Uterus (tissue), 4 donors: Measurements from ENCODE around the gene NRF1. TPM values are rescaled to one million over a fixed set of nuclear protein-coding genes. Genes with fewer than 3 reads are reported as not detected.

Source experiments
- DNase-seq, 2 donors: peaks; one replicate each; pipeline ENCODE4 v3.0.0-alpha.2; 2019 to 2020
- H3K27ac ChIP-seq, 2 donors: fragments of 200-600 bp; sonication (generic); 1 replicate in 1 of 2; 2 replicates in 1 of 2; pipeline ENCODE4 v1.5.1; 2016 to 2018
- H3K27me3 ChIP-seq, 2 donors: fragments of 200-600 bp; sonication (generic); one replicate each; pipeline ENCODE4 v1.5.1; 2018 to 2019; ENCODE audit warnings: control low read depth in 1 of 2
- H3K36me3 ChIP-seq, 2 donors: fragments of 200-600 bp; sonication (generic); one replicate each; pipeline ENCODE4 v1.5.1; 2019; ENCODE audit warnings: control low read depth in 1 of 2
- H3K4me1 ChIP-seq, 2 donors: fragments of 200-600 bp; sonication (generic); one replicate each; pipeline ENCODE4 v1.5.1; 2018 to 2019; ENCODE audit warnings: control low read depth in 1 of 2
- H3K4me3 ChIP-seq, 2 donors: fragments of 200-600 bp; sonication (generic); 1 replicate in 1 of 2; 2 replicates in 1 of 2; pipeline ENCODE4 v1.5.1; 2018 to 2019; ENCODE audit warnings: mild to moderate bottlenecking in 1 of 2
- H3K9me3 ChIP-seq, 2 donors: fragments of 200-600 bp; sonication (generic); one replicate each; pipeline ENCODE4 v1.5.1; 2019; ENCODE audit warnings: control low read depth in 1 of 2
- POLR2A ChIP-seq, 2 donors: fragments of 450-650 bp; IDR thresholded peaks; one replicate each; pipeline ENCODE4 v1.6.1; 2016; ENCODE audit warnings: antibody characterized with exemption in 2 of 2, mild to moderate bottlenecking in 1 of 2, moderate library complexity in 1 of 2
- intact Hi-C: fragments of 100-400 bp; cut with DNase I; formaldehyde crosslinking; loops from one replicate; pipeline ENCODE4 v1.15.1; 2023; ENCODE audit warnings: low total_unique reads
- total RNA-seq, 4 donors: library from RNA; depleted of rRNA in 3 of 4; stranded (reverse); fragments of >200 nt in 3 of 4; gene quantifications; one replicate each; pipeline versions ENCODE4 v1.1.0 to v1.2.4, GENCODE V29; 2014 to 2023
- TF ChIP-seq, protein P1 (sequence below), 4 experiments: fragments of 200-600 bp in 2 of 4; fragments of 450-650 bp in 2 of 4; sonication (generic) in 2 of 4; IDR thresholded peaks; one replicate each; pipeline ENCODE4 v1.5.1; 2016 to 2019; ENCODE audit warnings: antibody characterized with exemption in 4 of 4, mild to moderate bottlenecking in 2 of 4, moderate library complexity in 1 of 4
- donor health status: DM: yes; HTN: yes; CAD: no.

NRF1 gene
- total RNA-seq, 4 donors from 2014 or later = 18.2 to 56.5 (median 40.4) TPM

DNA sequence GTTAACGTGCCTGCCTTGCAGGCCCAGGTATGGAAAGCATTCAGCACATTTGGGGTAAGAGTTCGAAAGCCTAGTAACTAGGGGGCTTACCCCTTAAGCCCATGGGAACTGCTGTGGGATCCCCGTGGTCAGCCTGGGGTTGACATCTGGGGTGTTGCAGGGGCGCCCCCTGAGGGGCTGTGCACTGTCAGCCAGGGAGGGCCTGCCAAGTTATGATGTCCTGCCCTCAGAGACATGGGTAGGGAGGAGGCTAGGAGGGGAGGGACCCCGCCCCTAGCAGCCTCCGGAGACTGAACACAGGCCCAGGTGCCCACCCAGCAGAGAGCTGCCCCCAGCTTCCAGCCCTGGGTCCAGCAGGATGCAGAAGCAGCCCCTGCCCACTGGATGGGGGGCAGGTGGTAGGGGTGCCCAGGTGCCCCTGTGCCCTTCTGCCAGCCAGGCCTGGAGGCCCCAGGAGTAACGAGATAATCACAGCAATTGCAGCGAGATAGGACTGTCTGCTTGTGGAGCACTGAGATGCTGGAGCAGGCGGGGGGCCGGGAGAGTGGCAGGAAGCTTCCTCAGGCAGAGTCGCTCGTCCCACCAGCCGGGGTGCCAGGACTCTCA, 187.9 kb downstream of the NRF1 start:
- TF ChIP-seq, protein P1, sequence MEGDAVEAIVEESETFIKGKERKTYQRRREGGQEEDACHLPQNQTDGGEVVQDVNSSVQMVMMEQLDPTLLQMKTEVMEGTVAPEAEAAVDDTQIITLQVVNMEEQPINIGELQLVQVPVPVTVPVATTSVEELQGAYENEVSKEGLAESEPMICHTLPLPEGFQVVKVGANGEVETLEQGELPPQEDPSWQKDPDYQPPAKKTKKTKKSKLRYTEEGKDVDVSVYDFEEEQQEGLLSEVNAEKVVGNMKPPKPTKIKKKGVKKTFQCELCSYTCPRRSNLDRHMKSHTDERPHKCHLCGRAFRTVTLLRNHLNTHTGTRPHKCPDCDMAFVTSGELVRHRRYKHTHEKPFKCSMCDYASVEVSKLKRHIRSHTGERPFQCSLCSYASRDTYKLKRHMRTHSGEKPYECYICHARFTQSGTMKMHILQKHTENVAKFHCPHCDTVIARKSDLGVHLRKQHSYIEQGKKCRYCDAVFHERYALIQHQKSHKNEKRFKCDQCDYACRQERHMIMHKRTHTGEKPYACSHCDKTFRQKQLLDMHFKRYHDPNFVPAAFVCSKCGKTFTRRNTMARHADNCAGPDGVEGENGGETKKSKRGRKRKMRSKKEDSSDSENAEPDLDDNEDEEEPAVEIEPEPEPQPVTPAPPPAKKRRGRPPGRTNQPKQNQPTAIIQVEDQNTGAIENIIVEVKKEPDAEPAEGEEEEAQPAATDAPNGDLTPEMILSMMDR (IDR thresholded peaks at IDR 0.05) = no peak
- TF ChIP-seq POLR2A (IDR thresholded peaks at IDR 0.05) = no peak
- H3K4me3 ChIP-seq = no peak overlapping the region
- no peaks in the 10 kb centered on the region for H3K9me3 ChIP-seq
- H3K27me3 ChIP-seq = no peaks in the 10 kb centered on the region
- H3K4me1 ChIP-seq = no peaks in the 10 kb centered on the region
- intact Hi-C loops = no loop called here
- no peak overlapping the region for H3K27ac ChIP-seq
- H3K36me3 ChIP-seq = no peaks in the 10 kb centered on the region
- DNase-seq = no peak

DNA sequence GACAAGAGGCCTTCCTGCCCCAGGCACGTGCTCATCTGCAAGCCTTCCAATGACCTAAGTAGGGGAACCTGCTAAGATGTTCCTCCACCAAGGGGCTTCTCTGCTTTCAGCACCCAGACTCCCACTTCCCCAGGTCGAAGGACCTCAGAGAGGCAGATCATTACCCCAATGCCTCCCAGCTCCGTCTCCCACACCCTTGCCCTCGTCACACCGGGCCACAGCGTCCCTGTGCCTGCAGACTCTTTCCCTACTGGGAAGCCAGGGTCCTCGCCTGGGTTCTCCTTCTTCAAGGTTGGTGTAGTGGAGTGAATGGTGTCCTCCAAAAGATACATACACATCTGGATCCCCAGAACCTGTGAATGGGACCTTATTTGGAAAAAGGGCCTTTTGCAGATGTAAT, 189.4 kb downstream of the NRF1 start:
- DNase-seq = no peak
- no peak overlapping the region for H3K27ac ChIP-seq
- intact Hi-C loops = no loop called here
- no peak overlapping the region for H3K4me3 ChIP-seq
- H3K9me3 ChIP-seq = no peaks in the 10 kb centered on the region
- no peak for TF ChIP-seq POLR2A (IDR thresholded peaks at IDR 0.05)
- TF ChIP-seq, protein P1 (IDR thresholded peaks at IDR 0.05) = no peak
- no peaks in the 10 kb centered on the region for H3K36me3 ChIP-seq
- H3K27me3 ChIP-seq = no peaks in the 10 kb centered on the region
- no peaks in the 10 kb centered on the region for H3K4me1 ChIP-seq

DNA sequence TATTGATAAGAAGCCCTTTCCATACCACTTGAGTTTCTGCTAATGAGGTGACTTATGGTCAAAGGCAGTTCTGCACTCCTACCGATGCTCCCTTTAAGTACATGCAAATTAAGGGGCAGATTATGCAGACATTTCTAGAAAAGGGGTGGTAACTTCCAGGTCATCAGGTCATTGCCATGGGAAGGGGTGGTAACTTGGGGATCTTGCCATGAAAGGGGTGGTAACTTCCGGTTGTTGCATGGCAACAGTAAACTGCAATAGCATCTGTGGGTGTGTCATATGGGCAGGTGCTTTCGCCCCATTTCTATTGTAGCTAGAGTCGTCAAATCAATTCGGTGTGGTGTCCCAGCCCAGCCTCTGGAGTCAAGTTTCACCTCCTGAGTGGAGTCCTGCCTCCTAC, 190.4 kb downstream of the NRF1 start:
- H3K36me3 ChIP-seq = no peaks in the 10 kb centered on the region
- intact Hi-C loops = no loop called here
- H3K9me3 ChIP-seq = no peaks in the 10 kb centered on the region
- no peak for DNase-seq
- no peaks in the 10 kb centered on the region for H3K27me3 ChIP-seq
- H3K4me1 ChIP-seq = no peaks in the 10 kb centered on the region
- no peak for TF ChIP-seq POLR2A (IDR thresholded peaks at IDR 0.05)
- TF ChIP-seq, protein P1 (IDR thresholded peaks at IDR 0.05) = no peak
- H3K4me3 ChIP-seq = no peak overlapping the region
- H3K27ac ChIP-seq = no peak overlapping the region

DNA sequence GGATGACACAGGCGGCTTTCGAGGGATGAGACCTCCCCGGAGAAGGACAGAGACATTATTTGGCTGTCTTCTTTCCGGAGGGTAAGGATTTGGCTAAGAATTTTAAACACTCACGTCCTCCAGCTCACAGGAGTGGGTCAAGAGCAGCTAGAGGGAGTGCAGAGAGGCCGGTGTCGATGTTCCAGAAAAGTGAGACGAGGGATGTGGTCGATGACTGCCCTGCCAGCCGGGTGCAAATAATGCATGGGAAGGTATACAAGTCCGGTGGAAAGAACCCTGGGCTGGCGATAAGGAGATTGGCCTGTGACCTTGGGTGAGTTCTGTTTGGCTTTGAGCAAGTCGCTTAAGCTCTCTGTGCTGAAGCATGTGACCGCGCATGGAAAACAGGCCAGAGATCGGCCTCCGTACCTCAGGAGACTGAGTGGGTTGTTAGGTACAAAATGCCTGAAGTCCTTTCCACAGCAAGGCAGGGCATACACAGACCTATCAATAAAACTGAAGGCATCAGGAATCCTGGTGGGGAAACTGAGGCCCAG, 192.1 kb downstream of the NRF1 start:
- no peaks in the 10 kb centered on the region for H3K36me3 ChIP-seq
- no peak for TF ChIP-seq POLR2A (IDR thresholded peaks at IDR 0.05)
- TF ChIP-seq, protein P1 (IDR thresholded peaks at IDR 0.05) = no peak
- no peaks in the 10 kb centered on the region for H3K9me3 ChIP-seq
- H3K4me1 ChIP-seq = no peaks in the 10 kb centered on the region
- H3K27ac ChIP-seq = no peak overlapping the region
- no peaks in the 10 kb centered on the region for H3K27me3 ChIP-seq
- H3K4me3 ChIP-seq = no peak overlapping the region
- DNase-seq = no peak
- intact Hi-C loops = no loop called here

DNA sequence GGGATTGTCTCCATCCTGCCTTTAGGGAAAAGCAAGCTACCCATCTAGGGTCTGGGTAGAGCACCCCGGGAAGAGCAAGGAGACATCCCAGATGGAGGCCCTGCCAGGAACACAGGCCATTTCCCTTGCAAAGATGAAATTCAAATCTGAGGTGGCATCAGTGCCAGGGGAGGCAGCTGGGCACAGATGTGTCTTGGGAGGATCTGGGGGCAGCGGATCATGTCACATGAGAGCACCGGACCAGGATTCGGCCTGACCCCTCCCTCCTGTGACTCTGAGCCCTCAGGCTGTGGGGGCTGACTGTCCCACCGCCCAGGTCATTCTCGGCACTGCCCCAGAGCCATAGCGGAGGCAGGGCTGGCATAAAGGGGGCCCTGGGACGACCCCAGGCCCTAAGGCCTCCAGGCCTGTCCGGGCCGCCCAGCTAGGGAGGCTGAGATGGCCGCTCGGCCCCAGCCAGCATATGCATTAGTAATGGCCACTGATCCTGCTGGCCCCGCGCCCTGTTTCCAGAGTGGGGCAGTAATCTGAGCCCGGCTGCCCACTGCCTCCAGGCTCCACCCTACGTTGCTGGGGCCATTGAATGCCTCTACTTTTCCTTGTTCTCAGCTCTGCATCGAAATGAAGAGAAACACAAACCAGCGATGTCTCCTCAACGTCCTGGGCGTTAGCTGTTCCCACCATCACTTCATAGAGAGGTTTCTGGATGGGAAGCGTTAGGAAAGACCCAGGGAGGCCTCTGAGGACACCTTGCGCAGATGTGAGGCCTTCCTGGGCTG, 192.8 kb downstream of the NRF1 start:
- Histone ChIP-seq H3K4me1 (no peaks in the 10 kb centered on the region), H3K27ac (no peak overlapping the region), H3K36me3 (no peaks in the 10 kb centered on the region), H3K27me3 (no peaks in the 10 kb centered on the region), H3K9me3 (no peaks in the 10 kb centered on the region), H3K4me3 (no peak overlapping the region)
- intact Hi-C loops = no loop called here
- TF ChIP-seq, protein P1 (IDR thresholded peaks at IDR 0.05) = no peak
- TF ChIP-seq POLR2A (IDR thresholded peaks at IDR 0.05) = no peak
- no peak for DNase-seq
